Natural killer cell treated with Interleukin-12 subunit alpha and Interleukin-12 subunit beta and Interleukin-15 and Interleukin-18, amount 100 ng/mL, for 72 hours (primary cell): Measurements from ENCODE around the gene THBD. TPM values are rescaled to one million over a fixed set of nuclear protein-coding genes. Genes with fewer than 3 reads are reported as not detected.

ENCODE experiments used
- ATAC-seq, 2 donors: fragments of 150-1000 bp; cut with Tn5 transposase in 1 of 2; sonication (Bioruptor Pico), chemical (Tn5 transposase) in 1 of 2; 2 replicates each; pipeline ENCODE4 v1.10.0; 2021
- DNase-seq: peaks from one replicate; pipeline ENCODE4 v3.0.0; 2022; ENCODE audit warnings: low spot score
- H3K27ac Mint-ChIP-seq, 2 donors: 1 replicate in 1 of 2; 2 replicates in 1 of 2; pipeline ENCODE4 v1.8.0; 2022; ENCODE audit warnings: mixed read lengths in 2 of 2, mild to moderate bottlenecking in 1 of 2, moderate library complexity in 1 of 2
- H3K27me3 Mint-ChIP-seq, 2 donors: 1 replicate in 1 of 2; 2 replicates in 1 of 2; pipeline ENCODE4 v1.8.0; 2022; ENCODE audit warnings: mixed read lengths in 2 of 2
- H3K36me3 Mint-ChIP-seq: one replicate; pipeline ENCODE4 v1.8.0; 2022; ENCODE audit warnings: mixed read lengths
- H3K4me1 Mint-ChIP-seq, 2 donors: 1 replicate in 1 of 2; 2 replicates in 1 of 2; pipeline ENCODE4 v1.8.0; 2022; ENCODE audit warnings: low read depth in 2 of 2, mixed read lengths in 2 of 2, mild to moderate bottlenecking in 1 of 2
- H3K4me3 Mint-ChIP-seq: one replicate; pipeline ENCODE4 v1.8.0; 2022; ENCODE audit warnings: mixed read lengths
- H3K9me3 Mint-ChIP-seq: 2 replicates; pipeline ENCODE4 v1.8.0; 2022; ENCODE audit warnings: mixed read lengths
- total RNA-seq, 2 donors: library from RNA; stranded (reverse); gene quantifications; one replicate each; pipeline ENCODE4 v1.2.3, GENCODE V29; 2022

Gene THBD
- total RNA-seq, 2 donors from 2014 or later: 0.12 to 0.33 TPM

DNA sequence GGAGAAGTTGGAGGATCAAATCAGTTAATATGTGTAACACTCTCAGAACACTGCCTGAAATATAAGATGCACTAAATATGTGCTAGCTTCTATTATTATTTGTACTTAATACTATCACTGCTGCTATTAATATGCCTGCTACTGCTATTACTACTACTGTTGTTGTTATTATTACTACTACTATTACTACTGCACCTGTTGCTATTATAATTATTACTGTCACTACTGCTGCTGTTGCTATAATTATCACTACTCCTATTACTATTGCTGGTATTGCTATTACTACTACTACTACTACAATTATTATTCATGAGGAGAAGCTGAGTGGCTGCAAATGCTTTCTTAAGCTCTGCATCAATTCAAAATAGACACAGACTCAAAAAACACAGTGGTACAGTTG lies 31.0 kb downstream of the THBD start:
- Mint-ChIP-seq H3K27ac (no peak overlapping the region), H3K36me3 (no peaks in the 10 kb centered on the region), H3K4me3 (no peak overlapping the region), H3K4me1 (no peaks in the 10 kb centered on the region), H3K9me3 (no peaks in the 10 kb centered on the region), H3K27me3 (peaks cover 3 to 7% of the 10 kb centered on the region in 2 donors)
- ATAC-seq (no peak), DNase-seq (no peak)

DNA sequence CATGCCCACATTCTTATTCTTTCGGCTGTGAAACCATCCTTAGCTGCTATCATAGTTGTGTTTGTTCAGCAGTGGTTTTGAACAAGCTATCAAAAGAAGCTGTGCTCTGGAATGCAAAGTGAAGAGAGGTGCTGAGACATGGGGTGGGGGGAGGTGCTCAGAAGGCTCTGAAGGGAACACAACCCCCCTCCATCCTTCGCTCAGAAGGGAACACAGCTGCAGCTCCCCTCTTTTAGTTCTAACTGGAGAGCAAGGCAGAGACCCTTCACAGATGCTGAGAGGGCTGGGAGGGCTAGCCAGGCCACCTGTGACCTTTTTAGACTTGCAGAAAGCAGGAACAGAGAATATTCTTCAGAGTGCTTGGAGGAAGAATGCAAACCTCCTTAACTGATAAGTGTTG lies 32.0 kb downstream of the THBD start:
- no peak overlapping the region for H3K4me3 Mint-ChIP-seq
- peaks cover 3 to 7% of the 10 kb centered on the region in 2 donors for H3K27me3 Mint-ChIP-seq
- H3K9me3 Mint-ChIP-seq: no peaks in the 10 kb centered on the region
- no peaks in the 10 kb centered on the region for H3K36me3 Mint-ChIP-seq
- no peaks in the 10 kb centered on the region for H3K4me1 Mint-ChIP-seq
- peak in 1 of 2 donors; percentile 40 for ATAC-seq
- no peak overlapping the region for H3K27ac Mint-ChIP-seq
- no peak for DNase-seq

- Mint-ChIP-seq H3K9me3 (no peaks in the 10 kb centered on the region), H3K36me3 (no peaks in the 10 kb centered on the region), H3K4me3 (no peak overlapping the region), H3K27me3 (no peaks in the 10 kb centered on the region), H3K4me1 (no peaks in the 10 kb centered on the region), H3K27ac (no peak overlapping the region)
- ATAC-seq: no peak
- no peak for DNase-seq
Measured at GRCh38 chr20:23013429-23013828, 36.0 kb downstream of the THBD start.

GRCh38 chr20:23011008-23011721 lies 38.3 kb downstream of the THBD start:
- no peak overlapping the region for H3K4me3 Mint-ChIP-seq

DNA sequence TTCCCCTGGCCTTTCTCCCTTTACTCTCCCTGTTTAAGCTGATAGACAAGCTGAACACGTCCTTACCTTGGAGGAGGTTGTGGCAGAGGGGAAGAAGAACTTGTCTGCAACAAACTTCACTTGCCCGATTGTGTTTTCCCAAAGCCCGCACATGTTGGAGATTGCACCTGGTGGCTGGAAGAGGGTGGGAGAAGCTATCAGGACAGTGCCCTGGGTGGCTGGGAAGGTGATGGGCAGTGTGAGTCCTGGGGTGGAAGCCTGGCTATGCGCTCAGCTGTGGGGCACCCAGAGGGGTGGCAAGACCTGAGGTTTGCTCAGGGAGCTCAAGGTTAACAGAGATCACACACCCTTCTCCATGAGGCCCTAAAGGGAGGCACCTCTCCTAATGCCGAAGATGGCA lies 39.4 kb downstream of the THBD start:
- no peak overlapping the region for H3K4me3 Mint-ChIP-seq
- ATAC-seq (no peak), DNase-seq (no peak)
- no peaks in the 10 kb centered on the region for H3K36me3 Mint-ChIP-seq
- H3K4me1 Mint-ChIP-seq: no peaks in the 10 kb centered on the region
- H3K27me3 Mint-ChIP-seq: no peaks in the 10 kb centered on the region
- H3K9me3 Mint-ChIP-seq: no peaks in the 10 kb centered on the region
- H3K27ac Mint-ChIP-seq: no peak overlapping the region

More at GRCh38 chr20:23011008-23011721, 38.3 kb downstream of the THBD start:
- no peak for ATAC-seq
- Mint-ChIP-seq H3K27me3 (no peaks in the 10 kb centered on the region), H3K4me1 (no peaks in the 10 kb centered on the region), H3K36me3 (no peaks in the 10 kb centered on the region), H3K27ac (no peak overlapping the region), H3K9me3 (no peaks in the 10 kb centered on the region)
- DNase-seq: no peak

GRCh38 chr20:23009636-23010035 lies 39.8 kb downstream of the THBD start:
- Mint-ChIP-seq H3K9me3 (no peaks in the 10 kb centered on the region), H3K4me3 (no peak overlapping the region), H3K27ac (no peak overlapping the region), H3K4me1 (no peaks in the 10 kb centered on the region), H3K27me3 (no peaks in the 10 kb centered on the region), H3K36me3 (no peaks in the 10 kb centered on the region)
- ATAC-seq (no peak), DNase-seq (no peak)

DNA sequence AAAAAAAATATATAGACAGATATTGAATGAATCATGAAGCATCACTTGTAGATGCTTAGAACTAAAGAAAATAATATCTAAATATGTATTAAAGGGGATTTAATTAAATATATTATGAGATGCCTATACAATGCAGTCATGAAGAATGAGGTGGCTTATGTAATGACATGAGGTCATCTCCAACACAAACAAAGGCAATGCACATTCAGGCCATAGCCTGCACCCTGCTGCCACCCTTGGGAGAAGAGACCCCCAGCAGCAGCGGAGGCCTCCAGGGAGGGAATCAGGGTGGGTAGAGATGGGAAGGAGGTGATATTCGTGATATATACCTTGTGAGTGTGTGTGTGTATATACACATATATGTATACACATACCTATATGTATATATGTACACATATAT lies 40.8 kb downstream of the THBD start:
- Mint-ChIP-seq H3K4me3 (no peak overlapping the region), H3K36me3 (no peaks in the 10 kb centered on the region), H3K9me3 (no peaks in the 10 kb centered on the region), H3K4me1 (no peaks in the 10 kb centered on the region), H3K27me3 (no peaks in the 10 kb centered on the region), H3K27ac (no peak overlapping the region)
- DNase-seq (no peak), ATAC-seq (no peak)

- H3K27ac Mint-ChIP-seq: no peak overlapping the region
- ATAC-seq (no peak), DNase-seq (no peak)
- no peaks in the 10 kb centered on the region for H3K9me3 Mint-ChIP-seq
- no peaks in the 10 kb centered on the region for H3K4me1 Mint-ChIP-seq
- no peaks in the 10 kb centered on the region for H3K36me3 Mint-ChIP-seq
- no peak overlapping the region for H3K4me3 Mint-ChIP-seq
- H3K27me3 Mint-ChIP-seq: no peaks in the 10 kb centered on the region
Measured at GRCh38 chr20:23007886-23008655, 41.4 kb downstream of the THBD start.

DNA sequence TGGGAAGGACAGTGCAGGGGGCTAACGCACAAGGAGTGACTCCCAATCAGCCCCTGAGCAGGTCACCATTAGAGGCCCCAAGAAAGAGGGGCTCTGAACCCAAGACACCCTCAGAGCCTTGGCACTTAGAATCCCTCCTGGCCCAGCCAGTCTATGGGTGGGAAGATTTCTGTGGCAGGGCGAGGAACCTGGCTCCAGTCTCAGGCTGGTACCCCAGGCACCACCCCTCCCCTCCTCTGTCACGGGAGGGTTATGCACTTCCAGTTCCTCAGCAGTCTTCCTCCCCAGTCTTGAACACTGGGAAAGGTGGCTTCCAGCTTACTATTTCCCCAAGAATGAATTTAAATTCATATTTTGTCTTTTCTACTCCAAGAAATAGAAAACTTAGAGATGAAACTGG lies 42.0 kb downstream of the THBD start:
- Mint-ChIP-seq H3K4me3 (no peak overlapping the region), H3K27me3 (no peaks in the 10 kb centered on the region), H3K9me3 (no peaks in the 10 kb centered on the region), H3K36me3 (no peaks in the 10 kb centered on the region), H3K27ac (no peak overlapping the region), H3K4me1 (no peaks in the 10 kb centered on the region)
- ATAC-seq (no peak), DNase-seq (no peak)

DNA sequence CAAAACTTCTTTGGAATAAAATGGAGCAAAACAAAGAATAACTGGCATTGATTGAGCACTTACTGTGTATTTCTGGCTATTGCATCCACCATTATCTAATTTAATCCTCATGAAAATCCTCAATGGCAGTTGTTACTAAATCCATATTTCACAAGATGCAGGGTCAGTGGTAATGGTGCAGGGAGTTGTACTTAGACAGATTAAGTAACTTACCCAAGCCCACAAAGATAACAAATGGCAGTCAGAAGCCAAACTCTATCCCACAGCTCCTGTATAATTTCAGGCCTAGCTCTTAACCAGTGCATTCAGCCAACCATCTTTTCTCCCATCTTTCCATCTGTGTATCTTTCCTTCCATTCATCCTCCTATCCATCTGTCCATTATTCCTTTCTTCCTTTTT lies 43.7 kb downstream of the THBD start:
- no peaks in the 10 kb centered on the region for H3K4me1 Mint-ChIP-seq
- no peak overlapping the region for H3K4me3 Mint-ChIP-seq

DNA sequence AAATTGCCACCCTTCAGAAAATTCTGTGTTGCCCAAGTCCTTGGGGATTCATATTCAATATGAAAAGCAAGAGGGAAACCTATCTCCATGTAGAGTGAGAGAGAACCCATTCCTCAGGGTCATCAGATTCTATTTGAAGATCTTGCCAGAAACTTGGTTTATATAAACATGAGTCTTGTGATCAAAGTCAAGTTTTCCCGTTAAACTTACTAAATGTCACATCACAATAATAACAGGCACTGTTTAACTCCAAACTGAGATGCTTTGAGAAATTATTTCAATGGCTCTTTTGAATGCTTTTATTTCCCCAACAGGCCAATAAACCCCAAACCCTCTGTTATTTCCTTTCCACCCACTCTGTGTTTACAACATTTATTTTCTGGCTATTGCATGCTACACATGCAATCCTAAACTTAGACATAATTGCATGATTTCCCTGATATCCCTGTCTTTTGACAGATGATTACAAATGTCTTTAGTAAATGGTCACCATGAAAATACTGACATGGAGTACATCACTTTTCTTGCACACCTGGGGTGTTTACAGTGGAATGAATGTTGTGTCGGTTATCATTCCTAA lies 45.5 kb downstream of the THBD start:
- no peaks in the 10 kb centered on the region for H3K36me3 Mint-ChIP-seq
- no peak for DNase-seq
- H3K9me3 Mint-ChIP-seq: no peaks in the 10 kb centered on the region
- no peaks in the 10 kb centered on the region for H3K4me1 Mint-ChIP-seq
- ATAC-seq: no peak
- H3K27ac Mint-ChIP-seq: no peak overlapping the region
- H3K27me3 Mint-ChIP-seq: no peaks in the 10 kb centered on the region
- no peak overlapping the region for H3K4me3 Mint-ChIP-seq

More for the DNA sequence above, 43.7 kb downstream of the THBD start:
- ATAC-seq: no peak
- Mint-ChIP-seq H3K9me3 (no peaks in the 10 kb centered on the region), H3K27ac (no peak overlapping the region), H3K36me3 (no peaks in the 10 kb centered on the region), H3K27me3 (no peaks in the 10 kb centered on the region)
- no peak for DNase-seq

GRCh38 chr20:23003077-23003635 lies 46.3 kb downstream of the THBD start:
- H3K36me3 Mint-ChIP-seq: no peaks in the 10 kb centered on the region
- no peak for DNase-seq
- no peak for ATAC-seq

GRCh38 chr20:23002276-23002675 lies 47.2 kb downstream of the THBD start:
- DNase-seq (no peak), ATAC-seq (no peak)
- Mint-ChIP-seq H3K9me3 (no peaks in the 10 kb centered on the region), H3K27me3 (peaks cover 0 to 1% of the 10 kb centered on the region in 2 donors), H3K36me3 (no peaks in the 10 kb centered on the region), H3K27ac (no peak overlapping the region), H3K4me1 (no peaks in the 10 kb centered on the region), H3K4me3 (no peak overlapping the region)

More at GRCh38 chr20:23003077-23003635, 46.3 kb downstream of the THBD start:
- H3K4me1 Mint-ChIP-seq: no peaks in the 10 kb centered on the region
- H3K4me3 Mint-ChIP-seq: no peak overlapping the region
- H3K27me3 Mint-ChIP-seq: no peaks in the 10 kb centered on the region
- H3K9me3 Mint-ChIP-seq: no peaks in the 10 kb centered on the region
- no peak overlapping the region for H3K27ac Mint-ChIP-seq
